NCI-H446 treated with DMSO at 0.1 percent for 48 hours (cell line): Measurements from ENCODE around the gene TNFAIP8L3.
"Not testable (repeated sequence)": the region's sequence is repeated elsewhere in the genome, so short reads cannot be mapped to it uniquely, and the experiment has no call there.

ENCODE experiments used
- DNase-seq: peaks from one replicate; lab custom pipeline; 2025; lab: John Stamatoyannopoulos, UW

Gene TNFAIP8L3

DNA sequence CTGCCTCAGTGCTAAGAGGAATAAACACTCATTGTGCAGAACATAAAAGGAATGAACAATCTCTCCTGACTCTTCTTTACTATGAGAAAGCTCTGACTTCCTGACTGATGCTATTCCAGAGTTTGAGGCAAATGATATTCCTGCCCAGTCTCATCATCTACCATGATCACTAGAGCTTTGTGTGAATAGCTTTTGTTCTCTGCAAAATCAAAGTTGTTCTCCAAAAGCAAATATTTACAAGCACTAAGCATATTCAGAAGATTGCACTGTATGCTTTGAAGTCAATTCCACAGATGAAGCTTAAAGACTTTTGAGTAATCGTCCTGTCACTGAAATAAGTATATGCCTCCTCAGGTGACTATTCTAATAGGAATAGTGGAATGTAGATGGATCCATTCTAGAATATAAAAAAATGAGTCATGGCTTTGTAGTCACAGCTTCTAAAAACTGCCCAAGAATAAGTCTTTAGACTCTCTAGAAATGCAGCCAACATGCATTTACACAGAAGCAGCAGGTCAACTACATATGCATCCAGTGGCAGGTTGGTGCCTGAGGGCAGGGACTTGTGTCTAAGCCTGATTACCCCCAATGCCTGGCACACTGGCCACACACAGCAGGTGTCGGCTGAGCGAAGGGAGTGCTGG, 34.6 kb downstream of the TNFAIP8L3 start:
- peak; percentile 30 for DNase-seq

- DNase-seq: no peak
Observed at GRCh38 chr15:51054535-51054934, 40.2 kb downstream of the TNFAIP8L3 start.

GRCh38 chr15:51053571-51053970, 41.1 kb downstream of the TNFAIP8L3 start:
- DNase-seq: no peak

GRCh38 chr15:51051776-51052175, 42.9 kb downstream of the TNFAIP8L3 start:
- DNase-seq: peak; percentile 92

DNA sequence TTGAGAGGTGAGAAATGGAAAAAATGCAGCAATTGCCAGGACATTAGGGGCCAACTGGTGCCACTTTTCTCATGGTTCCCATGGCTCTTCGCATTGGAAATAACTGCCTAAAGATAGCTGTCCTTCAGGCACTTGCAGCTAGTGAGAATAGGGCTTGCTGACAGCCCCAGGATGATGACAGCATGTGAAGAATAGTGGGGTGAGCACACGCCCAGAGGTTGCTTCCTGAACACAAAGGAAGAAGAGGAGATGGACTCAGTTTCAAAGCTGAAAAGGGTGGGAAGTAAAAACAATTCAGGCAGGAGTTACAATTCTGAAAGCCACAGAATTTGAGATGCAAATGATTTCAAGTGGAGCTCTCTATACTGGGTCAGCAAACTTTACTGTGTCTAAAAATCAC, 45.6 kb downstream of the TNFAIP8L3 start:
- DNase-seq: no peak

GRCh38 chr15:51048308-51048707, 46.4 kb downstream of the TNFAIP8L3 start:
- DNase-seq: no peak

- DNase-seq: no peak
Observed at GRCh38 chr15:51046799-51047449, 47.8 kb downstream of the TNFAIP8L3 start.

- DNase-seq: no peak
Observed at GRCh38 chr15:51046016-51046415, 48.7 kb downstream of the TNFAIP8L3 start.

DNA sequence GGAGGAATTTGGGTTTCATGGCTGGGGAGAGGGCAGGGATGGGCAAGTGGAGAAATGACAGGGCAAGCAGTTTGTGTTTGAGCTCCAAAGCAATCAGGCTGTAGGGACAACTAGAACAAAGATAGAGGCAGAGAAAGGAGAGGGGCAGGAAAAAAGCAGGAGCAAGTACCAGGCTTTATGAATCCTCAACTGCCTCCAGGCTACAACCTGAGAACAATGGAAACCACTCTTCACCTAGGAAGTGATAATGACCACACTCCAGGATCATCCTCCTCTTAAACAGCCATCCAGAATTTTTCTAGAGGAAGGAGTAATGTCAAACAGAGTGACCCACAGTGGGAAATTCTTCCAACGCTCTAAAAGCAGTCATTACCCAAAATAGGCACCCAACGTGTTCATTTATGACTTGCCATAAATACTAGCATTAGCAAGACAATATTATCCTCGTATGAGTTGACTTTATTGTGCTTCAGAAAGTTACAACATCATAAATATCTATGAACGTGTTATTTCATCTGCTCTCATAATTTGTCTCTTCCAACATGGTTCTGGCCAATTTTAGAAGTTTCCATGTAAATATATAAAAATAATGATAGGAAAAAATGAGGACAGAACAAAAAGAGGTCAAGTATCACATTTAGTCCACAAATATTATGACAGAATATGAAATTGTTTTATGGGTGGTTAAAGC, 50.5 kb downstream of the TNFAIP8L3 start:
- DNase-seq: no peak

DNA sequence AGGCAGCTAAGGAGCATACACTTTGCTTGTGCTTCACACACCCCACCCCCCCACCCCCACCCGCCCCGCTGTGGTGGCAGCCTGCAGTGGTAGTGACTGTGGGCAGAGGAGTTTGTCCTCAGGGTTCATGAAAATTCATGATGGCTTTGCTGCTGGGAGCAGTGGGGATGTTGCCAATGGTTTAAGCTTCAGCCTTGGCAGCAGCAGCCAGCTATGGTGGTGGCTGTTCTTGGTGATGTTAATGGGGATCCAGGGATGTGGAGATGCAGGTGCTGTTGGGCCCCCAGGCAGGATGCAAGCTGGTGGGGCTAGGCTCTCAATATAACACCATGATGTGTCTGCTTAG, 55.8 kb downstream of the TNFAIP8L3 start:
- no peak for DNase-seq

GRCh38 chr15:51038162-51038973, 56.3 kb downstream of the TNFAIP8L3 start:
- DNase-seq: no peak

DNA sequence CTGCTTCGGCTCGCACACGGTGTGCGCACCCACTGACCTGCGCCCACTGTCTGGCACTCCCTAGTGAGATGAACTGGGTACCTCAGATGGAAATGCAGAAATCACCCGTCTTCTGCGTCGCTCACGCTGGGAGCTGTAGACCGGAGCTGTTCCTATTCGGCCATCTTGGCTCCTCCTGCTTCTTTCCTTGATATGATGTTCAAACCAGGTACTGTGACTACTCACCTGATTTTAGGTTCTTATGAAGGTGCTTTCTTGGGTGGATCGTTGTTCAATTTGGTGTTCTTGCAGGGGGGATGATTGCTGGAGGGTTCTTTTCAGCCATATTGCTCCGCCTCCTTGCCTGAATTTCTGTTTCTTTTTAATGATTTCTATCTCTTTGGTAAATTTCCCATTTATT, 57.2 kb downstream of the TNFAIP8L3 start:
- DNase-seq: not testable (repeated sequence)

- peak; percentile 20 for DNase-seq
Observed at GRCh38 chr15:51030649-51031316, 63.9 kb downstream of the TNFAIP8L3 start.

GRCh38 chr15:51025454-51025846, 69.3 kb downstream of the TNFAIP8L3 start:
- peak; percentile 47 for DNase-seq

DNA sequence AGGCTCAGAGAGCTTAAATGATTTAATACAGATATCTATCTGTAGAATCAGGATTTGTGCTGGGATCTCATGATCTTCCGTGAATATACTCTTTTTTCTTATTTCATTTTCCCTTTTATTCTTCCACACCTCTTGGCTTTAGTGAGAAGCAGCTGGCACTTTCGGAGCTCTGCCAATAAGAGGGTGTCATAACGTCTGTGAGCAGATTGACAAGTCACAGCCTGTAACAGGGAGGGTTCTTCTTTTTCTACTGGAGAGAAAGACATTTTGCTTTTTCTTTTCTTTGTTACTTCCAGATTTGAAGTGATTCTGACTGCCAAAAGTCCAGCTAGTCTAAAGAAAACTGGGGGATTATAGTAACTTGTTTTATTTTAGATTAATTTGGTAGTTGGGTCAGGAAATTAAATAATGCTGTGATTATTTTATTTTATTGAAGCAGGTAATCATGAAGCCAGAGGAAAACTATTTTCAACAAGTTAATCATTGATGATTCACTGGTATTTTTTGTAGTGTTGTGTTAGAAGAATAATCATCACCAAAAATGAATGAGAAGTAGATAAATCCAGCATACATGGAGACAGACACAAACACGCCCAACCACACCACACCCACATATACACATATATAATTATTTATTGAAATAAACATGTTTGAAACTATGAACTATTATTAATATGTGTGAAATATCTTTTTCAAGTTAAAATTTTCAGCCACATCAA, 69.8 kb downstream of the TNFAIP8L3 start:
- DNase-seq: peak; percentile 94

GRCh38 chr15:51023499-51023898, 71.2 kb downstream of the TNFAIP8L3 start:
- no peak for DNase-seq

DNA sequence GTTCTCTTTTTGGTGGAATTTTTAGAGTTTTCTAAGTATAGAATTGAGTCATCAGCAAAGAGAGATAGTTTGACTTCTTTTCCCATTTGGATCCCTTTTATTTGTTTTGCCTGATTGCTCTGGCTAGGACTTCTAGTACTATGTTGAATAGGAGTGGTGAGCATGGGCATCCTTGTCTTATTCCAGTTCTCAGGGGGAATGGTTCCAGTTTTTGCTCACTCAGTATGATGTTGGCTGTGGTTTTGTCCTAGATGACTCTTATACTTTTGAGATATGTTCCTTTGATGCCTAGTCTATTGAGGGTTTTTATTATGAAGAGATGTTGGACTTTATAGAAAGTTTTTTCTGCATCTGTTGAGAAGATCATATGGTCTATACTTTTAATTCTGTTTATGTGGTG, 72.5 kb downstream of the TNFAIP8L3 start:
- no peak for DNase-seq

GRCh38 chr15:51016615-51017014, 78.1 kb downstream of the TNFAIP8L3 start:
- no peak for DNase-seq

- no peak for DNase-seq
Observed at GRCh38 chr15:51011212-51011611, 83.5 kb downstream of the TNFAIP8L3 start.

- DNase-seq: peak; percentile 34
Observed at GRCh38 chr15:51007131-51007666, 87.5 kb downstream of the TNFAIP8L3 start.
